ENCODE data around the gene COL10A1.

GRCh38 chr6:116145803-116146675, 20.1 kb upstream of the COL10A1 start:
- TF ChIP-seq MAZ (IDR thresholded peaks at IDR 0.05; ENCODE audit: borderline replicate concordance, low read depth, low read length) = no peak
- no peak for TF ChIP-seq MAX (IDR thresholded peaks at IDR 0.05)
- TF ChIP-seq E2F6 (IDR thresholded peaks at IDR 0.05; ENCODE audit: borderline replicate concordance, low read depth) = no peak
- TF ChIP-seq CTCF (IDR thresholded peaks at IDR 0.05) = no peak
- TF ChIP-seq RAD21 (conservative IDR thresholded peaks at IDR 0.05 in 1 of 2, IDR thresholded peaks at IDR 0.05 in 1 of 2) = no peak
- no peak for TF ChIP-seq ZSCAN20 (CRISPR knock-in tag; IDR thresholded peaks at IDR 0.05)
- TF ChIP-seq MYC (IDR thresholded peaks at IDR 0.05; ENCODE audit: borderline replicate concordance, low read length) = no peak
- TF ChIP-seq KDM1A (IDR thresholded peaks at IDR 0.05; ENCODE audit: low read depth) = no peak
- no peak for TF ChIP-seq PHF8 (IDR thresholded peaks at IDR 0.05; ENCODE audit: borderline replicate concordance, low read depth)
- TF ChIP-seq CHD2 (IDR thresholded peaks at IDR 0.05; ENCODE audit: low read length, partially characterized antibody) = no peak

Measured in A549 (cell line).